Endothelial cell of umbilical vein (primary cell): ENCODE measurements around the gene AMY2B.

ENCODE experiments used
- CTCF ChIP-seq, 2 donors: IDR thresholded peaks; 1 replicate in 1 of 2; 2 replicates in 1 of 2; pipeline ENCODE4 v1.5.1; 2011; ENCODE audit warnings: low read length in 2 of 2, mild to moderate bottlenecking in 2 of 2, moderate library complexity in 2 of 2, control low read depth in 1 of 2, inconsistent platforms in 1 of 2, low read depth in 1 of 2; ENCODE audit not compliant: insufficient read depth in 1 of 2; ENCODE audit errors: extremely low read depth in 1 of 2
- EZH2 ChIP-seq: IDR thresholded peaks from 2 replicates; pipeline ENCODE4 v1.6.1; 2012; ENCODE audit warnings: borderline replicate concordance, low read depth, mild to moderate bottlenecking, moderate library complexity, low read length, inconsistent platforms; ENCODE audit not compliant: severe bottlenecking
- FOS ChIP-seq: IDR thresholded peaks from 2 replicates; pipeline ENCODE4 v1.6.1; 2011; ENCODE audit warnings: mild to moderate bottlenecking, low read length, moderate library complexity, borderline replicate concordance; ENCODE audit not compliant: insufficient read depth
- GATA2 ChIP-seq: IDR thresholded peaks from 2 replicates; pipeline ENCODE4 v1.7.0; 2011; ENCODE audit warnings: low read depth, mild to moderate bottlenecking, moderate library complexity, mixed read lengths, low read length; ENCODE audit not compliant: insufficient read length, insufficient read depth
- JUN ChIP-seq: IDR thresholded peaks from 2 replicates; pipeline ENCODE4 v1.6.1; 2011; ENCODE audit warnings: borderline replicate concordance, low read depth; ENCODE audit not compliant: insufficient read length, insufficient read depth
- MYC ChIP-seq: IDR thresholded peaks from one replicate; pipeline ENCODE4 v1.6.1; 2011; ENCODE audit warnings: mild to moderate bottlenecking, low read depth, low read length
- POLR2A ChIP-seq: IDR thresholded peaks from 2 replicates; pipeline ENCODE4 v1.6.1; 2012; ENCODE audit warnings: low read depth, mild to moderate bottlenecking, control low read depth, low read length
- POLR2AphosphoS5 ChIP-seq: IDR thresholded peaks from 2 replicates; pipeline ENCODE4 v1.6.1; 2012; ENCODE audit warnings: low read depth, mild to moderate bottlenecking, control low read depth, low read length, moderate library complexity; ENCODE audit not compliant: insufficient read depth
- TF ChIP-seq, protein P1 (sequence below): IDR thresholded peaks from 2 replicates; pipeline ENCODE4 v1.6.1; 2011; ENCODE audit not compliant: insufficient read depth, insufficient read length

- TF ChIP-seq POLR2AphosphoS5 (no peak), CTCF (IDR thresholded peaks at IDR 0.05; ENCODE audit: extremely low read depth in 1 of 2, insufficient read depth in 1 of 2, low read depth in 1 of 2, low read length in 2 of 2) (no peak), EZH2 (no peak), POLR2A (no peak), MYC (no peak), FOS (no peak), JUN (no peak), GATA2 (no peak)
- TF ChIP-seq, protein P1, sequence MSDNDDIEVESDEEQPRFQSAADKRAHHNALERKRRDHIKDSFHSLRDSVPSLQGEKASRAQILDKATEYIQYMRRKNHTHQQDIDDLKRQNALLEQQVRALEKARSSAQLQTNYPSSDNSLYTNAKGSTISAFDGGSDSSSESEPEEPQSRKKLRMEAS, result no peak
These were observed 13.1 kb downstream of the AMY2B start for GRCh38 chr1:103584537-103584936.
